Fibroblast of lung (primary cell): ENCODE results near the gene PEF1. TPM values are rescaled to one million over a fixed set of nuclear protein-coding genes. Genes with fewer than 3 reads are reported as not detected.

Source experiments
- DNase-seq, 2 donors: peaks; one replicate each; pipeline versions ENCODE4 v3.0.0 to v3.0.0-alpha.2; 2010; ENCODE audit warnings: low read depth in 2 of 2
- H2AFZ ChIP-seq: 2 replicates; pipeline ENCODE4 v1.5.1; 2012; ENCODE audit warnings: low read length, control low read depth, inconsistent platforms
- H3K27ac ChIP-seq: 2 replicates; pipeline ENCODE4 v1.5.1; 2011; ENCODE audit warnings: low read length, control low read depth; ENCODE audit not compliant: insufficient read depth
- H3K27me3 ChIP-seq: 2 replicates; pipeline ENCODE4 v1.5.1; 2011; ENCODE audit warnings: mild to moderate bottlenecking, low read length; ENCODE audit not compliant: control insufficient read depth, insufficient read depth
- H3K36me3 ChIP-seq: 2 replicates; pipeline ENCODE4 v1.5.1; 2011; ENCODE audit warnings: low read length; ENCODE audit not compliant: control insufficient read depth, insufficient read depth
- H3K4me1 ChIP-seq: 2 replicates; pipeline ENCODE4 v1.5.1; 2011; ENCODE audit warnings: low read length; ENCODE audit not compliant: control insufficient read depth, insufficient read depth; ENCODE audit errors: extremely low read depth
- H3K4me2 ChIP-seq: 2 replicates; pipeline ENCODE4 v1.5.1; 2011; ENCODE audit warnings: low read length, control low read depth; ENCODE audit not compliant: insufficient read depth; ENCODE audit errors: extremely low read depth
- H3K4me3 ChIP-seq, 4 experiments: fragments of 200-600 bp in 1 of 4; sonication (generic) in 1 of 4; replicated peaks in 1 of 4; 2 replicates each; pipeline ENCODE4 v1.5.1; 2011 to 2016; ENCODE audit warnings: low read length in 4 of 4, low read depth in 3 of 4, mild to moderate bottlenecking in 3 of 4, control low read depth in 2 of 4, inconsistent platforms in 1 of 4, mixed read lengths in 1 of 4; ENCODE audit not compliant: insufficient read depth in 1 of 4; ENCODE audit errors: control extremely low read depth in 1 of 4
- H3K79me2 ChIP-seq: 2 replicates; pipeline ENCODE4 v1.5.1; 2012; ENCODE audit warnings: mild to moderate bottlenecking, low read length, inconsistent platforms; ENCODE audit not compliant: control insufficient read depth, insufficient read depth
- H3K9ac ChIP-seq: 2 replicates; pipeline ENCODE4 v1.5.1; 2011; ENCODE audit warnings: mild to moderate bottlenecking, low read length, control low read depth; ENCODE audit not compliant: insufficient read depth
- H3K9me3 ChIP-seq: 2 replicates; pipeline ENCODE4 v1.5.1; 2012; ENCODE audit warnings: low read depth, low read length; ENCODE audit not compliant: control insufficient read depth, insufficient read depth
- H4K20me1 ChIP-seq: 2 replicates; pipeline ENCODE4 v1.5.1; 2011; ENCODE audit warnings: low read length; ENCODE audit not compliant: control insufficient read depth, insufficient read depth; ENCODE audit errors: extremely low read depth
- CTCF ChIP-seq, 2 donors: IDR thresholded peaks in 1 of 2; conservative IDR thresholded peaks in 1 of 2; 1 replicate in 1 of 2; 2 replicates in 1 of 2; pipeline ENCODE4 v1.5.1; 2011 to 2012; ENCODE audit warnings: low read length in 2 of 2, control low read depth in 1 of 2, inconsistent platforms in 1 of 2, low read depth in 1 of 2, mild to moderate bottlenecking in 1 of 2
- EZH2 ChIP-seq: IDR thresholded peaks from 2 replicates; pipeline ENCODE4 v1.5.1; 2012; ENCODE audit warnings: low read length, control low read depth, mild to moderate bottlenecking; ENCODE audit errors: missing control alignments
- polyA plus RNA-seq, 2 donors: library from polyadenylated mRNA; depleted of rRNA in 1 of 2; stranded (reverse) in 1 of 2; unstranded in 1 of 2; fragments of >200 nt; gene quantifications; 2 replicates each; pipeline ENCODE4 v1.2.1, GENCODE V29; 2011 to 2012; ENCODE audit warnings: missing spikeins in 1 of 2
- total RNA-seq: library from RNA; depleted of rRNA; stranded (reverse); fragments of >200 nt; gene quantifications from 2 replicates; pipeline ENCODE4 v1.2.1, GENCODE V29; 2014

The PEF1 gene
- total and polyA plus RNA-seq, 2 donors (not counting 1 experiment from before 2014, with no cell fraction given), result 72.9 to 78.1 TPM

- Histone ChIP-seq H3K36me3 (peaks cover 23% of the 10 kb centered on the region), H4K20me1 (no peaks in the 10 kb centered on the region), H3K4me2 (no peak overlapping the region), H3K4me3 (no peak overlapping the region), H3K4me1 (peaks cover 5% of the 10 kb centered on the region), H3K9me3 (no peaks in the 10 kb centered on the region), H3K27me3 (no peaks in the 10 kb centered on the region), H3K9ac (no peak overlapping the region), H3K79me2 (no peaks in the 10 kb centered on the region), H2AFZ (no peak overlapping the region), H3K27ac (no peak overlapping the region)
- TF ChIP-seq EZH2 (no peak), CTCF (conservative IDR thresholded peaks at IDR 0.05 in 1 of 2, IDR thresholded peaks at IDR 0.05 in 1 of 2; ENCODE audit: low read depth in 1 of 2, low read length in 2 of 2) (no peak)
- no peak for DNase-seq
These were observed 30.5 kb upstream of the PEF1 start for GRCh38 chr1:31675161-31675560.

- no peak overlapping the region for H3K27ac ChIP-seq
- TF ChIP-seq CTCF (conservative IDR thresholded peaks at IDR 0.05 in 1 of 2, IDR thresholded peaks at IDR 0.05 in 1 of 2; ENCODE audit: low read depth in 1 of 2, low read length in 2 of 2), result no peak
- no peak for TF ChIP-seq EZH2
- no peak overlapping the region for H3K4me3 ChIP-seq
- no peaks in the 10 kb centered on the region for H3K9me3 ChIP-seq
- H4K20me1 ChIP-seq, result no peaks in the 10 kb centered on the region
- peaks cover 18% of the 10 kb centered on the region for H3K36me3 ChIP-seq
- no peak overlapping the region for H3K9ac ChIP-seq
- H3K4me1 ChIP-seq, result peaks cover 9% of the 10 kb centered on the region
- H3K79me2 ChIP-seq, result no peaks in the 10 kb centered on the region
- no peak overlapping the region for H3K4me2 ChIP-seq
- H3K27me3 ChIP-seq, result no peaks in the 10 kb centered on the region
- DNase-seq, result no peak
- no peak overlapping the region for H2AFZ ChIP-seq
These were observed 29.9 kb upstream of the PEF1 start for GRCh38 chr1:31674626-31675025.

GRCh38 chr1:31673433-31673832 is 28.8 kb upstream of the PEF1 start:
- H3K27me3 ChIP-seq, result no peaks in the 10 kb centered on the region

More at GRCh38 chr1:31673433-31673832, 28.8 kb upstream of the PEF1 start:
- peaks cover 9% of the 10 kb centered on the region for H3K4me1 ChIP-seq
- no peak overlapping the region for H3K27ac ChIP-seq
- H3K4me3 ChIP-seq, result no peak overlapping the region
- TF ChIP-seq EZH2, result no peak
- TF ChIP-seq CTCF (conservative IDR thresholded peaks at IDR 0.05 in 1 of 2, IDR thresholded peaks at IDR 0.05 in 1 of 2; ENCODE audit: low read depth in 1 of 2, low read length in 2 of 2), result no peak
- no peak overlapping the region for H2AFZ ChIP-seq
- no peaks in the 10 kb centered on the region for H3K9me3 ChIP-seq
- H3K9ac ChIP-seq, result no peak overlapping the region
- H3K4me2 ChIP-seq, result no peak overlapping the region
- no peaks in the 10 kb centered on the region for H4K20me1 ChIP-seq
- H3K36me3 ChIP-seq, result peaks cover 18% of the 10 kb centered on the region
- no peaks in the 10 kb centered on the region for H3K79me2 ChIP-seq
- no peak for DNase-seq
